SK-N-SH treated with all-trans-retinoic acid at 6 μM for 48 hours (cell line): ENCODE results near the gene GP1BA.

ENCODE experiments used
- ATAC-seq: fragments of 200-7000 bp; cut with Tn5 transposase; 3 replicates; pipeline ENCODE4 v1.9.1; 2020; ENCODE audit warnings: mild to moderate bottlenecking, moderate library complexity
- ARNTL ChIP-seq: fragments of 450-650 bp; formaldehyde crosslinking; IDR thresholded peaks from 2 replicates; pipeline ENCODE4 v1.5.0; 2020; ENCODE audit warnings: low read depth, mild to moderate bottlenecking, moderate library complexity, borderline replicate concordance
- BACH2 ChIP-seq: fragments of 250-450 bp; sonication (Bioruptor Pico); IDR thresholded peaks from 2 replicates; pipeline ENCODE4 v1.9.0; 2021; ENCODE audit warnings: mild to moderate bottlenecking, borderline replicate concordance
- CREB5 ChIP-seq: fragments of 250-450 bp; sonication (Bioruptor Pico); IDR thresholded peaks from 2 replicates; pipeline ENCODE4 v1.5.1; 2020; ENCODE audit warnings: low read depth, mild to moderate bottlenecking, moderate library complexity
- CSDC2 ChIP-seq: fragments of 250-450 bp; sonication (Bioruptor Pico); IDR thresholded peaks from 2 replicates; pipeline ENCODE4 v1.5.0; 2020; ENCODE audit warnings: mild to moderate bottlenecking, moderate library complexity
- CSRNP3 ChIP-seq: fragments of 250-450 bp; sonication (Bioruptor Pico); IDR thresholded peaks from 2 replicates; pipeline ENCODE4 v1.5.1; 2021; ENCODE audit warnings: mild to moderate bottlenecking, moderate library complexity
- ESRRG ChIP-seq: fragments of 250-450 bp; sonication (Bioruptor Pico); IDR thresholded peaks from 2 replicates; pipeline ENCODE4 v1.6.1; 2021; ENCODE audit warnings: mild to moderate bottlenecking
- GLIS3 ChIP-seq: fragments of 250-450 bp; sonication (Bioruptor Pico); IDR thresholded peaks from 2 replicates; pipeline ENCODE4 v1.5.0; 2020; ENCODE audit warnings: mild to moderate bottlenecking, moderate library complexity
- ISL1 ChIP-seq: fragments of 250-450 bp; sonication (Bioruptor Pico); IDR thresholded peaks from 2 replicates; pipeline ENCODE4 v2.1.2; 2022; ENCODE audit warnings: mild to moderate bottlenecking, moderate library complexity
- OSR1 ChIP-seq: fragments of 250-450 bp; sonication (Bioruptor Pico); IDR thresholded peaks from 2 replicates; pipeline ENCODE4 v1.8.0; 2022; ENCODE audit warnings: moderate library complexity, mild to moderate bottlenecking, inconsistent platforms
- PATZ1 ChIP-seq: fragments of 250-450 bp; sonication (Bioruptor Pico); IDR thresholded peaks from 2 replicates; pipeline ENCODE4 v1.8.0; 2020; ENCODE audit warnings: mild to moderate bottlenecking, moderate library complexity, borderline replicate concordance
- POU6F1 ChIP-seq: fragments of 250-450 bp; sonication (Bioruptor Pico); IDR thresholded peaks from 2 replicates; pipeline ENCODE4 v1.8.0; 2021; ENCODE audit warnings: low read depth, mild to moderate bottlenecking, moderate library complexity, borderline replicate concordance
- PPARA ChIP-seq: fragments of 250-450 bp; sonication (Bioruptor Pico); IDR thresholded peaks from 2 replicates; pipeline ENCODE4 v1.5.0; 2020; ENCODE audit warnings: mild to moderate bottlenecking, borderline replicate concordance
- RARB ChIP-seq: fragments of 250-450 bp; sonication (Bioruptor Pico); IDR thresholded peaks from 2 replicates; pipeline ENCODE4 v1.8.0; 2021; ENCODE audit warnings: mild to moderate bottlenecking, moderate library complexity
- SNAI2 ChIP-seq: fragments of 250-450 bp; sonication (Bioruptor Pico); IDR thresholded peaks from 2 replicates; pipeline ENCODE4 v1.5.0; 2020; ENCODE audit warnings: mild to moderate bottlenecking, moderate library complexity
- TCF4 ChIP-seq: fragments of 250-450 bp; sonication (Bioruptor Pico); IDR thresholded peaks from 2 replicates; pipeline ENCODE4 v1.8.0; 2021; ENCODE audit warnings: mild to moderate bottlenecking, moderate library complexity, borderline replicate concordance
- TOX ChIP-seq: fragments of 250-450 bp; sonication (Bioruptor Pico); IDR thresholded peaks from 2 replicates; pipeline ENCODE4 v1.8.0; 2021; ENCODE audit warnings: mild to moderate bottlenecking, moderate library complexity, borderline replicate concordance
- TSHZ2 ChIP-seq: fragments of 250-450 bp; sonication (Bioruptor Pico); IDR thresholded peaks from 2 replicates; pipeline ENCODE4 v1.5.0; 2020; ENCODE audit warnings: mild to moderate bottlenecking, moderate library complexity
- ZC3H10 ChIP-seq: fragments of 250-450 bp; sonication (Bioruptor Pico); IDR thresholded peaks from 2 replicates; pipeline ENCODE4 v1.5.1; 2021; ENCODE audit warnings: mild to moderate bottlenecking, moderate library complexity
- ZFP30 ChIP-seq: fragments of 450-650 bp; formaldehyde crosslinking; IDR thresholded peaks from 2 replicates; pipeline ENCODE4 v1.5.0; 2022; ENCODE audit warnings: mild to moderate bottlenecking, moderate library complexity
- ZNF565 ChIP-seq: fragments of 450-650 bp; formaldehyde crosslinking; conservative IDR thresholded peaks from 2 replicates; pipeline ENCODE4 v1.5.0; 2020; ENCODE audit warnings: low read depth, mild to moderate bottlenecking, moderate library complexity
- ZNF70 ChIP-seq: fragments of 450-650 bp; formaldehyde crosslinking; IDR thresholded peaks from 2 replicates; pipeline ENCODE4 v1.5.0; 2020; ENCODE audit warnings: mild to moderate bottlenecking, moderate library complexity
- ZNF8 ChIP-seq: fragments of 450-650 bp; formaldehyde crosslinking; IDR thresholded peaks from 2 replicates; pipeline ENCODE4 v1.5.0; 2020; ENCODE audit warnings: mild to moderate bottlenecking, moderate library complexity

The GP1BA gene

GRCh38 chr17:4949321-4950074, 17.4 kb downstream of the GP1BA start:
- ATAC-seq, result peak; percentile 7
- TF ChIP-seq TCF4 (CRISPR knock-in tag), result no peak
- TF ChIP-seq TSHZ2 (CRISPR knock-in tag), result no peak
- no peak for TF ChIP-seq CREB5 (CRISPR knock-in tag)
- no peak for TF ChIP-seq ESRRG (CRISPR knock-in tag)
- TF ChIP-seq TOX (CRISPR knock-in tag), result no peak
- no peak for TF ChIP-seq RARB (CRISPR knock-in tag)
- TF ChIP-seq ZFP30 (CRISPR knock-in tag), result no peak
- no peak for TF ChIP-seq PATZ1 (CRISPR knock-in tag)
- TF ChIP-seq ZNF70 (CRISPR knock-in tag), result no peak
- TF ChIP-seq ISL1, result no peak
- no peak for TF ChIP-seq BACH2
- TF ChIP-seq OSR1 (CRISPR knock-in tag), result no peak
- no peak for TF ChIP-seq GLIS3 (CRISPR knock-in tag)
- no peak for TF ChIP-seq CSRNP3

- no peak for TF ChIP-seq ZFP30 (CRISPR knock-in tag)
- TF ChIP-seq ZNF8 (CRISPR knock-in tag), result no peak
- no peak for TF ChIP-seq ZNF70 (CRISPR knock-in tag)
- no peak for TF ChIP-seq TCF4 (CRISPR knock-in tag)
- no peak for TF ChIP-seq TOX (CRISPR knock-in tag)
- no peak for TF ChIP-seq ARNTL
- TF ChIP-seq ZNF565 (CRISPR knock-in tag), result no peak
- no peak for TF ChIP-seq POU6F1 (CRISPR knock-in tag)
- no peak for TF ChIP-seq PATZ1 (CRISPR knock-in tag)
- TF ChIP-seq ISL1, result no peak
- TF ChIP-seq SNAI2 (CRISPR knock-in tag), result no peak
- TF ChIP-seq CSDC2 (CRISPR knock-in tag), result no peak
- TF ChIP-seq ZC3H10 (CRISPR knock-in tag), result no peak
- no peak for TF ChIP-seq CSRNP3
- TF ChIP-seq OSR1 (CRISPR knock-in tag), result no peak
- TF ChIP-seq PPARA (CRISPR knock-in tag), result no peak
- no peak for TF ChIP-seq ESRRG (CRISPR knock-in tag)
- TF ChIP-seq RARB (CRISPR knock-in tag), result no peak
- no peak for TF ChIP-seq GLIS3 (CRISPR knock-in tag)
- no peak for TF ChIP-seq CREB5 (CRISPR knock-in tag)
- ATAC-seq, result peak; percentile 36
Measured at GRCh38 chr17:4950075-4950745, 18.1 kb downstream of the GP1BA start.
